Ramos (cell line): ENCODE results near the gene DDR1.

Source experiments
- in situ Hi-C: fragments of 300-500 bp; cut with MboI; formaldehyde crosslinking; loops from one replicate; pipeline ENCODE4 v1.14.3; 2022; ENCODE audit warnings: low sequenced_read_pairs; ENCODE audit not compliant: unreplicated experiment

Gene DDR1

GRCh38 chr6:30879684-30880427 lies 4.5 kb upstream of the DDR1 start:
- in situ Hi-C loops: no loop called here

- in situ Hi-C loops: no loop called here
Observed at GRCh38 chr6:30880698-30881252, 3.5 kb upstream of the DDR1 start.

GRCh38 chr6:30881392-30882203 lies 2.7 kb upstream of the DDR1 start:
- in situ Hi-C loops: no loop called here

GRCh38 chr6:30882204-30882758 lies 2.0 kb upstream of the DDR1 start:
- in situ Hi-C loops: no loop called here

GRCh38 chr6:30882759-30883684 lies 1.3 kb upstream of the DDR1 start:
- in situ Hi-C loops: no loop called here

GRCh38 chr6:30884521-30885480 lies 482 bp downstream of the DDR1 start:
- in situ Hi-C loops: no loop called here

- in situ Hi-C loops: no loop called here
Observed at GRCh38 chr6:30885481-30885998, 1.2 kb downstream of the DDR1 start.

- in situ Hi-C loops: no loop called here
Observed at GRCh38 chr6:30885999-30886896, 1.9 kb downstream of the DDR1 start.

- in situ Hi-C loops: no loop called here
Observed at GRCh38 chr6:30886897-30887255, 2.6 kb downstream of the DDR1 start.

- in situ Hi-C loops: no loop called here
Observed at GRCh38 chr6:30887901-30888815, 3.8 kb downstream of the DDR1 start.

GRCh38 chr6:30888816-30889495 lies 4.6 kb downstream of the DDR1 start:
- in situ Hi-C loops: no loop called here

- in situ Hi-C loops: no loop called here
Observed at GRCh38 chr6:30889496-30889885, 5.2 kb downstream of the DDR1 start.

GRCh38 chr6:30889921-30890645 lies 5.8 kb downstream of the DDR1 start:
- in situ Hi-C loops: no loop called here

- in situ Hi-C loops: no loop called here
Observed at GRCh38 chr6:30890646-30891449, 6.5 kb downstream of the DDR1 start.

GRCh38 chr6:30891450-30891723 lies 7.1 kb downstream of the DDR1 start:
- in situ Hi-C loops: no loop called here
